NAMALWA (cell line): ENCODE data around the gene IL20RB.

ENCODE experiments used
- DNase-seq: peaks from one replicate; pipeline ENCODE4 v3.0.0-alpha.2; 2015; ENCODE audit warnings: low spot score

IL20RB gene

DNA sequence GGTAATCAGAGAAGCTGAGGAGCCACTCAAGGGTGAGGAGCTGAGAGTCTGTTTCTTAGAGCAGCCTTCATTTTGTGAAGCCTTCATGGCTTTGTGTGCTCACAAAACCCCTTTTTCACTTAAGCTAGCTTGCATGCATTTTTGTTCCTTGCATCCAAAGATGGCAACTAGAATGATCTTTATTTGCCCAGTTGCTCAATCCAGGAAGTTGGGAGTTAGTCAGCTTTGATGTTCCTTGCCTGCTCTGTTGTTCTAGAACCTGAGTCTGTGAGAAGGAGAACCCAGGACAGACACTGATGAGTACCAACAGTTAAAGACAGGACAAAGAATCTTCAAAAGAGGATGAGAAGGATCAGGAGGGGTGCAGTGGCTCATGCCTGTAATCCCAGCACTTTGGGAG, 81.8 kb downstream of the IL20RB start:
- no peak for DNase-seq

DNA sequence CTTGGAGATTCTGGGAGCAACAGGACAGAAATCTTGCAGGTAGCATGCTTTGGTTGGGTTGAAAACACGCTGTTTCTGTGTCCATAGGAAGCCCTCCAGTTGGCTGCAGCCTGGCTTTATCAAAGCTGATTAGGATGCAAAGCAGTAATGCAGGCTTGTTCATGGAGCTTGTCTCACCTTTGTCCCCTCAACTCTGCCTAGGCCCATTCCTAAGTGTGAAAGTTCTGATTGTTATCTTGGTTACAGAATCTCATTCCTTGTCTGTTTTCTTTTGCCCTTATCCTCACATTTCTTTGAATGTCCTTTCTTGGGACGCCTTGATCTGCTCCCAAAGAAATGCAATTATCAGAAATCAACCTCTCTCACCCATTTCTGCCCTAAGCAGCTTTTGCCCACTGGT, 83.5 kb downstream of the IL20RB start:
- no peak for DNase-seq

DNA sequence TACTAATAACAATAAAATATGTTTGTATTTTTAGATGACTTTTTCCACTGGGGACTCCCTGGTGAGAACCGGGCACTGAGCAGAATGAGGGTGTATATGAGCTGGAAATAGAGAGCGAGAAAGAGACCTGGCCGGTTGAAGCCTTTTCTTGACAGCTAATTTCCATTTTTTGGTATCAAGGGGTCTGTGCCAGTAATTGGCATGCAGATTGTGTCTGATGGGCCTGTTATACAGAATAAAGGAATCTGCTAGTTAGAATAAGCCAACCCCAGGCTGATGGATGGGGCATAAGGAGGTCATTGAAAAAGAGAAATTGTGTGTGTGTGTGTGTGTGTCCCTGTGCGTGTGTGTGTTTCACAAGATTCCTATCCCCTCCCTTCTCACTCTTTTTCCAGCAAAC, 83.9 kb downstream of the IL20RB start:
- DNase-seq = no peak

DNA sequence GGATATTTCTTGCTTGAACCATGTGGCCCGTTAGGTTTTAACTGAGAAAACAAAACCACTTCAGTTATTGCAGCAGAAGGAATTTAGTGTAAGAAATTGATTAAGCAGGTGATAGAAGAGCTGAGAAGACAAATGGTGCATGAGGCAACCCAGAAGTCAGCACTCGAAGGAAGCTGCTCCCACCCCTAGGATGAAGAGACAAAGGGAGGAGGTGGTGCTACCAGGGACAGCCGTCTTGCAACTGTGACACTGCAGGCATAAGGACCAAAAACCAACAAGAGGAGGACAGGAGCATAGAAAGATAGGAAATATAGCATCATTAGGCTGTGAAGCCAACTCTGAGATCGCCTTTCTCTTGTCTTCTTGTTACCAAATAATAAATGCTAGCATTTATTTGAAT, 89.0 kb downstream of the IL20RB start:
- DNase-seq = no peak

DNA sequence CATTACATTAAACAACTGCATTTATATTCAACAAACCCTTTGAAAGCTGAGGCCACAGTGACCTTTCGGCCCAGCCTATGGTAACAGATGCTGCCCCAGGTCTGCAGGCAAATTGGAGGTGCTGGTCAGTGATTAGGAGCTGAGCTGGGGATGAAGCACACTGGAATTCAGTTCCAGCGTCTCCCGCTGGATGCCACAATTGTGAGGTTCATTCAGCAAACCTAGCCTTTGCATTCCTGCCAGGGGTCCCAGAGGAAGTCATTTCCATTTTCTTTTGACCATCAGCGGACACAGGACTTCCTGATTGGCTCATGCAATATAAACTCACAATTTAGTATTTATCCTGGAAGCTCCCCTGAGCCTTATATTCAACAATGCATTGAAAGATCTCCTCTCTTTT, 89.5 kb downstream of the IL20RB start:
- no peak for DNase-seq

DNA sequence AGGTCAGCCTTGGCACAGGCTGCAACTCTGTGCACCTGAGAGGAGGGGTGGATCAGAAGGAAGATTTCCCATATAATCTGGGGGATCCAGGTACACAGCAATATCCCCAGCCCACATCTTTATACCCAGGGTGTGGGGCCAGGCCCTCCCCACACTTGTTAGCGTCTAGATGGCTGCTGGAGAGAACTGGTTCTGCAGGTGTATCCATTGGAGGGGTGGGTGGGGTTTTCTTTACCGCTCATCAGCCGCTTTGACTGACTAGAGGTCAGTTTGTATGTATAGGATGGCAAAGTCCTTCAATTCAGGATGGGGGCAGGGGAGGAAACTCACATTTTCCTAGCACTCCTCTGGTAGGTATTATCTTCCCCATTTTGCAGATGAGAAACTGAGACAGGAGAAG, 92.5 kb downstream of the IL20RB start:
- DNase-seq = no peak

DNA sequence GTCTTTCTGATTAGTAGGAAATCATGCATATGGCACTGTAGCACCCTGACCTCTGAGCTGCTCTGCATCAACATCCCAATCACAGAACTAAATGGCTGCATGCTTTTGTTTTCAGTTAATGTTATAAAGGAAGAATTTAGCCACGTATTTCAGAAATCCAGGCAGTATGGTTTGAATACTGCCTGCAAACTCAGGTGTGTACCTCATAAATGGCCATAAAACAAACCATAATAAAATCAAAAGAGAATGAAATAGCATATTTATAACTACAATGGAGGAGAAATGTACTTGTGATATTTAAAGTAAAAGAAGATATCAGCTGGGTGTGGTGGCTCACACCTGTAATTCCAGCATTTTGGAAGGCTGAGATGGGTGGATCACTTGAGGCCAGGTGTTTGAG, 94.5 kb downstream of the IL20RB start:
- DNase-seq = no peak
